B cell (primary cell): Measurements from ENCODE around the gene ZMYND12. TPM values are rescaled to one million over a fixed set of nuclear protein-coding genes. Genes with fewer than 3 reads are reported as not detected.

Source experiments
- ATAC-seq: fragments of 200-7000 bp; cut with Tn5 transposase; one replicate; pipeline ENCODE4 v1.10.0; 2021; ENCODE audit warnings: low read depth, mild to moderate bottlenecking, moderate number of reproducible peaks, moderate library complexity
- CTCF ChIA-PET: fragments of 350-600 bp; sonication (Branson Sonifier 250); formaldehyde crosslinking; loops from one replicate; lab custom pipeline; 2021; ENCODE audit warnings: antibody characterized with exemption, inconsistent platforms; lab: Charles Lee
- POLR2A ChIA-PET: fragments of 350-600 bp; sonication (Branson Sonifier 250); formaldehyde crosslinking; loops from one replicate; lab custom pipeline; 2021; ENCODE audit warnings: antibody characterized with exemption; lab: Charles Lee
- DNase-seq: peaks from one replicate; pipeline ENCODE4 v3.0.0; 2013
- H2AFZ ChIP-seq: 2 replicates; pipeline ENCODE4 v1.6.1; 2012; ENCODE audit warnings: mild to moderate bottlenecking, low read depth, low read length; ENCODE audit not compliant: insufficient read depth, poor library complexity, severe bottlenecking
- H3K27ac ChIP-seq, 2 donors: 1 replicate in 1 of 2; 2 replicates in 1 of 2; pipeline ENCODE4 v1.5.1; 2012 to 2013; ENCODE audit warnings: low read length in 2 of 2, mild to moderate bottlenecking in 2 of 2, moderate library complexity in 1 of 2
- H3K27me3 ChIP-seq, 4 experiments: fragments of 200-600 bp in 1 of 4; sonication (generic) in 1 of 4; replicated peaks in 1 of 4; 1 replicate in 2 of 4; 2 replicates in 2 of 4; pipeline versions ENCODE4 v1.6.1 to v1.7.0; 2013 to 2016; ENCODE audit warnings: low read length in 3 of 4, mild to moderate bottlenecking in 2 of 4, mixed read lengths in 1 of 4, moderate library complexity in 1 of 4; ENCODE audit not compliant: insufficient read depth in 4 of 4, control insufficient read depth in 3 of 4; ENCODE audit errors: control extremely low read depth in 1 of 4
- H3K36me3 ChIP-seq, 2 experiments: replicated peaks in 1 of 2; 1 replicate in 1 of 2; 2 replicates in 1 of 2; pipeline versions ENCODE4 v1.6.1 to v1.7.1; 2013; ENCODE audit warnings: low read length in 1 of 2; ENCODE audit not compliant: insufficient read depth in 2 of 2, control insufficient read depth in 1 of 2; ENCODE audit errors: control extremely low read depth in 1 of 2, extremely low read depth in 1 of 2
- H3K4me1 ChIP-seq, 2 donors: fragments of 200-600 bp in 1 of 2; sonication (generic) in 1 of 2; 1 replicate in 1 of 2; 2 replicates in 1 of 2; pipeline versions ENCODE4 v1.5.1 to v1.6.1; 2013 to 2017; ENCODE audit warnings: low read length in 2 of 2; ENCODE audit not compliant: control insufficient read depth in 2 of 2, insufficient read depth in 2 of 2
- H3K4me2 ChIP-seq: replicated peaks from 2 replicates; pipeline ENCODE3; 2012; ENCODE audit warnings: mild to moderate bottlenecking, low read depth, low read length; ENCODE audit not compliant: poor library complexity, severe bottlenecking
- H3K4me3 ChIP-seq, 5 experiments: fragments of 200-600 bp in 1 of 5; sonication (generic) in 1 of 5; 1 replicate in 3 of 5; 2 replicates in 2 of 5; pipeline versions ENCODE4 v1.5.1 to v1.7.0; 2011 to 2016; ENCODE audit warnings: low read length in 4 of 5, mild to moderate bottlenecking in 4 of 5, low read depth in 2 of 5, control low read depth in 1 of 5, moderate library complexity in 1 of 5; ENCODE audit not compliant: insufficient read depth in 1 of 5; ENCODE audit errors: control extremely low read depth in 1 of 5, extremely low read depth in 1 of 5
- H3K79me2 ChIP-seq: fragments of 200-600 bp; sonication (generic); one replicate; pipeline ENCODE4 v1.6.0; 2016; ENCODE audit warnings: low read length; ENCODE audit not compliant: control insufficient read depth, insufficient read depth
- H3K9ac ChIP-seq: fragments of 200-600 bp; sonication (generic); 2 replicates; pipeline ENCODE4 v1.6.1; 2017; ENCODE audit warnings: mild to moderate bottlenecking, low read length, moderate library complexity
- H3K9me3 ChIP-seq, 3 donors: one replicate each; pipeline versions ENCODE4 v1.6.1 to v1.7.1; 2013; ENCODE audit warnings: low read length in 2 of 3; ENCODE audit not compliant: control insufficient read depth in 2 of 3, insufficient read depth in 1 of 3; ENCODE audit errors: control extremely low read depth in 1 of 3
- H4K20me1 ChIP-seq: 2 replicates; pipeline ENCODE4 v1.6.0; 2012; ENCODE audit warnings: mild to moderate bottlenecking, low read length; ENCODE audit not compliant: insufficient read depth, control insufficient read depth, poor library complexity, severe bottlenecking
- H3K27ac Mint-ChIP-seq: one replicate; pipeline ENCODE4 v1.8.0; 2021; ENCODE audit warnings: mixed read lengths
- H3K27me3 Mint-ChIP-seq: one replicate; pipeline ENCODE4 v1.8.0; 2021; ENCODE audit warnings: mixed read lengths
- H3K4me1 Mint-ChIP-seq: one replicate; pipeline ENCODE4 v1.8.0; 2021; ENCODE audit warnings: mixed read lengths
- H3K4me3 Mint-ChIP-seq: one replicate; pipeline ENCODE4 v1.8.0; 2021; ENCODE audit warnings: mixed read lengths
- H3K9me3 Mint-ChIP-seq: one replicate; pipeline ENCODE4 v1.8.0; 2022; ENCODE audit warnings: mixed read lengths; ENCODE audit not compliant: insufficient read depth
- EZH2 ChIP-seq: IDR thresholded peaks from 2 replicates; pipeline ENCODE4 v1.6.1; 2012; ENCODE audit warnings: borderline replicate concordance, low read depth, mild to moderate bottlenecking, moderate library complexity, low read length; ENCODE audit not compliant: insufficient read depth, poor library complexity, severe bottlenecking
- WGBS: methylation state at CpG from one replicate; pipeline ENCODE4 v1.1.5; 2013; ENCODE audit warnings: missing lambda C conversion rate; ENCODE audit not compliant: insufficient coverage; 5-methylcytosine and 5-hydroxymethylcytosine counted together
- intact Hi-C: fragments of 100-400 bp; cut with micrococcal nuclease; formaldehyde crosslinking; loops from one replicate; pipeline ENCODE4 v1.10.0; 2022
- polyA plus RNA-seq: library from polyadenylated mRNA; depleted of rRNA; stranded (reverse); fragments of >200 nt; gene quantifications from 2 replicates; pipeline ENCODE4 v1.2.3, GENCODE V29; 2012
- total RNA-seq, 2 donors: library from RNA; stranded (reverse); fragments of 120-200 nt in 1 of 2; gene quantifications; 1 replicate in 1 of 2; 2 replicates in 1 of 2; pipeline versions ENCODE4 v1.2.3 to v1.2.4, GENCODE V29; 2013 to 2022
- TF ChIP-seq, protein P1 (sequence below): fragments of 200-600 bp; IDR thresholded peaks from one replicate; pipeline ENCODE4 v1.8.0; 2022; ENCODE audit warnings: antibody characterized with exemption, mild to moderate bottlenecking

The ZMYND12 gene
- total and polyA plus RNA-seq, 2 donors (not counting 1 experiment from before 2014, with no cell fraction given) = 0.34 to 0.79 TPM

DNA sequence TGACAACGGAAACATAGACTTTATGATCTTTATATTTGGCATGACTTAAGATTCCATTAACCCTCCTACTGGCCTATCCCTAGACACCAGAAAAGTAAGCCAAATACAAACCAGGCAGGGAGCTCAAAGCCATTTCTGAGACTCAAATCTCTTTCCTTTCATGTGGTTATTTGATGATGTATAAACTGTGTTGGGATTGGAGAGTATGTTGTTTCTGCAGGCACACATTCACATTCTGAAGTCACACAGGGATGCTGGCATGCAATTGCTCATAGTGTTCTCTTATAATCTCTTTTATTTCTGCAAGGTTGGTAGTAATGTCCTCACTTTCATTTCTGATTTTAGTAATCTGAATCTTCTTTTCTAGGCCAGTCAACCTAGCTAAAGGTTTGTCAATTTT, 5.8 kb downstream of the ZMYND12 start:
- Histone ChIP-seq H3K79me2 (no peaks in the 10 kb centered on the region), H3K4me3 (no peak overlapping the region), H3K4me1 (peaks cover 0 to under 1% of the 10 kb centered on the region in 2 donors), H3K27ac (no peak overlapping the region), H3K4me2 (no peak overlapping the region), H4K20me1 (no peaks in the 10 kb centered on the region), H3K9ac (no peak overlapping the region), H3K9me3 (no peaks in the 10 kb centered on the region), H2AFZ (no peak overlapping the region), H3K27me3 (no peaks in the 10 kb centered on the region), H3K36me3 (no peaks in the 10 kb centered on the region)
- ChIA-PET CTCF (interaction anchor here (0.8 kb wide), 1 partner anchor 296 kb away, joined by 4 read pairs; no protein-coding TSS in a partner anchor), POLR2A (no interaction called here)
- no peak for DNase-seq
- Mint-ChIP-seq H3K9me3 (no peaks in the 10 kb centered on the region), H3K27ac (no peak overlapping the region), H3K27me3 (no peaks in the 10 kb centered on the region), H3K4me1 (peaks cover 2% of the 10 kb centered on the region), H3K4me3 (no peak overlapping the region)
- WGBS = no CpG with 5 or more reads among the region's 1 CpG
- intact Hi-C loops = loop anchor here (10.0 kb wide), 2 partner anchors 1205 to 1525 kb away; partner anchors contain the start of genes ATP6V0B, B4GALT2, DPH2 and KDM4A
- ATAC-seq = no peak
- TF ChIP-seq, protein P1, sequence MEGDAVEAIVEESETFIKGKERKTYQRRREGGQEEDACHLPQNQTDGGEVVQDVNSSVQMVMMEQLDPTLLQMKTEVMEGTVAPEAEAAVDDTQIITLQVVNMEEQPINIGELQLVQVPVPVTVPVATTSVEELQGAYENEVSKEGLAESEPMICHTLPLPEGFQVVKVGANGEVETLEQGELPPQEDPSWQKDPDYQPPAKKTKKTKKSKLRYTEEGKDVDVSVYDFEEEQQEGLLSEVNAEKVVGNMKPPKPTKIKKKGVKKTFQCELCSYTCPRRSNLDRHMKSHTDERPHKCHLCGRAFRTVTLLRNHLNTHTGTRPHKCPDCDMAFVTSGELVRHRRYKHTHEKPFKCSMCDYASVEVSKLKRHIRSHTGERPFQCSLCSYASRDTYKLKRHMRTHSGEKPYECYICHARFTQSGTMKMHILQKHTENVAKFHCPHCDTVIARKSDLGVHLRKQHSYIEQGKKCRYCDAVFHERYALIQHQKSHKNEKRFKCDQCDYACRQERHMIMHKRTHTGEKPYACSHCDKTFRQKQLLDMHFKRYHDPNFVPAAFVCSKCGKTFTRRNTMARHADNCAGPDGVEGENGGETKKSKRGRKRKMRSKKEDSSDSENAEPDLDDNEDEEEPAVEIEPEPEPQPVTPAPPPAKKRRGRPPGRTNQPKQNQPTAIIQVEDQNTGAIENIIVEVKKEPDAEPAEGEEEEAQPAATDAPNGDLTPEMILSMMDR = no peak
- TF ChIP-seq EZH2 = no peak

DNA sequence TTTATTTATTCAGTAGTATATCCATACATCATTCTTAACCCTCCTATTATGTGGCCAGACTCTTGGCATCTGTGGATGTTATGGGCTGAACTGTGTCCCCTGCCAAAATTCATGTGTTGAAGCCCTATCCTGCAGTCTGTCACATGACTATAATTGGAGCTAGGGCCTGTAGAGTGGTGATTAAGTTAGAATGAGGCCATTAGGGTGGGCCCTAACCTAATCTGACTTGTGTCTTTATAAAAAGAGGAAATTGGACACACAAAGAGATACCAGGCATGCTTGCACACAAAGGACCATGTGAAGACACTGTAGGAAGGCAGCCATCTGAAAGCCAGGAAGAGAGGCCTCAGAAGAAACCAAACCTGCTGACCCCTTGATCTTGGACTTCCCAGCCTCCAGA, 6.6 kb downstream of the ZMYND12 start:
- H3K9ac ChIP-seq = no peak overlapping the region
- H4K20me1 ChIP-seq = no peaks in the 10 kb centered on the region
- DNase-seq (no peak), ATAC-seq (no peak)
- no peaks in the 10 kb centered on the region for H3K9me3 ChIP-seq
- no peak overlapping the region for H3K4me2 ChIP-seq
- Mint-ChIP-seq H3K9me3 (no peaks in the 10 kb centered on the region), H3K4me3 (no peak overlapping the region), H3K4me1 (no peaks in the 10 kb centered on the region), H3K27me3 (no peaks in the 10 kb centered on the region), H3K27ac (no peak overlapping the region)
- no peaks in the 10 kb centered on the region for H3K79me2 ChIP-seq
- ChIA-PET POLR2A (no interaction called here), CTCF (no interaction called here)
- no peaks in the 10 kb centered on the region for H3K36me3 ChIP-seq
- TF ChIP-seq EZH2 = no peak
- TF ChIP-seq, protein P1 = no peak
- no peak overlapping the region for H3K27ac ChIP-seq
- intact Hi-C loops = no loop called here
- H3K27me3 ChIP-seq = no peaks in the 10 kb centered on the region
- H2AFZ ChIP-seq = no peak overlapping the region
- H3K4me1 ChIP-seq = no peaks in the 10 kb centered on the region
- H3K4me3 ChIP-seq = no peak overlapping the region
